ENCODE results near the gene SRL.

DNA sequence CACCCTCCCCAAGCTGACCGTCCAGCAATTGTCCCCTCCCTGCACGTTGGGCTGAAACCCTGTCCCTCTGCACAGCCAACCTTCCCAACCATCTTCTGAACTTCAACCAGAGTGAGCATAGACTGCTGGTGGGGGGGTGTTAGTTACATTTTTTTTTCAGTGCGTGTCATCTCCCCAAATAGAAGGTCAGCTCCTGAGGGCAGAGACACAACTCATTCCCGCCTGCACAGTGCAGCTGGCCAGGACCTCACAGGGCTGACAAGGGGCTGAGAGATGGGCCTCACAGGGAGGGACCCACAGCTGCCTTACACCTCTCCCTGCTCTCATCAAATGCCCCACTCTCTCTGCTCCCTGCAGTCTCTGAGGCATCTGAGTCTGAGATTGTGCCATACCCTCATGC is 8.4 kb downstream of the SRL start:
- no peak for TF ChIP-seq POLR2AphosphoS5 (IDR thresholded peaks at IDR 0.05; ENCODE audit: low read depth)
- TF ChIP-seq GABPA (IDR thresholded peaks at IDR 0.05; ENCODE audit: low read depth), result no peak
